Thyroid gland (tissue), 4 donors: ENCODE measurements around the gene FAM193A. TPM values are rescaled to one million over a fixed set of nuclear protein-coding genes. Genes with fewer than 3 reads are reported as not detected.

Source experiments
- DNase-seq, 2 donors: peaks; one replicate each; pipeline ENCODE4 v3.0.0-alpha.2; 2019
- H3K27ac ChIP-seq, 3 donors: fragments of 200-600 bp; sonication (generic); 1 replicate in 2 of 3; 2 replicates in 1 of 3; pipeline ENCODE4 v1.5.1; 2016 to 2019; ENCODE audit warnings: mild to moderate bottlenecking in 1 of 3, moderate library complexity in 1 of 3
- H3K27me3 ChIP-seq: fragments of 200-600 bp; sonication (generic); one replicate; pipeline ENCODE4 v1.5.1; 2019
- H3K36me3 ChIP-seq, 2 donors: fragments of 200-600 bp; sonication (generic); one replicate each; pipeline ENCODE4 v1.5.1; 2016 to 2019
- H3K4me1 ChIP-seq, 2 donors: fragments of 200-600 bp; sonication (generic); one replicate each; pipeline ENCODE4 v1.5.1; 2017 to 2019
- H3K4me3 ChIP-seq, 3 donors: fragments of 200-600 bp; sonication (generic); replicated peaks in 1 of 3; 1 replicate in 2 of 3; 2 replicates in 1 of 3; pipeline ENCODE4 v1.5.1; 2016; ENCODE audit warnings: mild to moderate bottlenecking in 1 of 3
- H3K9me3 ChIP-seq: fragments of 200-600 bp; sonication (generic); one replicate; pipeline ENCODE4 v1.5.1; 2017
- POLR2A ChIP-seq, 2 donors: fragments of 450-650 bp; IDR thresholded peaks; one replicate each; pipeline ENCODE4 v1.6.1; 2017; ENCODE audit warnings: antibody characterized with exemption in 2 of 2, mild to moderate bottlenecking in 2 of 2, moderate library complexity in 1 of 2
- WGBS, 2 donors: methylation state at CpG; one replicate each; pipeline ENCODE4 v1.1.5; 2017; 5-methylcytosine and 5-hydroxymethylcytosine counted together
- intact Hi-C: fragments of 100-400 bp; cut with DNase I; formaldehyde crosslinking; loops from one replicate; pipeline ENCODE4 v1.15.1; 2023
- total RNA-seq, 4 donors: library from RNA; depleted of rRNA; stranded (reverse); fragments of >200 nt; gene quantifications; one replicate each; pipeline ENCODE4 v1.2.3, GENCODE V29; 2016
- TF ChIP-seq, protein P1 (sequence below), 6 experiments: fragments of 200-600 bp in 3 of 6; fragments of 450-650 bp in 3 of 6; sonication (generic) in 3 of 6; IDR thresholded peaks; one replicate each; pipeline ENCODE4 v1.5.1; 2016 to 2019; ENCODE audit warnings: antibody characterized with exemption in 6 of 6, mild to moderate bottlenecking in 2 of 6, inconsistent platforms in 1 of 6, moderate library complexity in 1 of 6

Gene FAM193A
- total RNA-seq, 4 donors from 2014 or later = 22.4 to 36.7 (median 30.3) TPM

- intact Hi-C loops = no loop called here
- Histone ChIP-seq H3K36me3 (peaks cover 6 to 15% of the 10 kb centered on the region in 2 donors), H3K4me1 (peaks cover 12 to 18% of the 10 kb centered on the region in 2 donors), H3K4me3 (no peak overlapping the region), H3K27me3 (no peaks in the 10 kb centered on the region), H3K27ac (peak overlapping the region in 2 of 3 donors; percentile 11 to 25), H3K9me3 (no peaks in the 10 kb centered on the region)
- WGBS, 2 donors = 49 to 55% methylated on average over 9 of the region's 9 CpGs
- peak; percentile 67 to 73 for DNase-seq
- TF ChIP-seq, protein P1, sequence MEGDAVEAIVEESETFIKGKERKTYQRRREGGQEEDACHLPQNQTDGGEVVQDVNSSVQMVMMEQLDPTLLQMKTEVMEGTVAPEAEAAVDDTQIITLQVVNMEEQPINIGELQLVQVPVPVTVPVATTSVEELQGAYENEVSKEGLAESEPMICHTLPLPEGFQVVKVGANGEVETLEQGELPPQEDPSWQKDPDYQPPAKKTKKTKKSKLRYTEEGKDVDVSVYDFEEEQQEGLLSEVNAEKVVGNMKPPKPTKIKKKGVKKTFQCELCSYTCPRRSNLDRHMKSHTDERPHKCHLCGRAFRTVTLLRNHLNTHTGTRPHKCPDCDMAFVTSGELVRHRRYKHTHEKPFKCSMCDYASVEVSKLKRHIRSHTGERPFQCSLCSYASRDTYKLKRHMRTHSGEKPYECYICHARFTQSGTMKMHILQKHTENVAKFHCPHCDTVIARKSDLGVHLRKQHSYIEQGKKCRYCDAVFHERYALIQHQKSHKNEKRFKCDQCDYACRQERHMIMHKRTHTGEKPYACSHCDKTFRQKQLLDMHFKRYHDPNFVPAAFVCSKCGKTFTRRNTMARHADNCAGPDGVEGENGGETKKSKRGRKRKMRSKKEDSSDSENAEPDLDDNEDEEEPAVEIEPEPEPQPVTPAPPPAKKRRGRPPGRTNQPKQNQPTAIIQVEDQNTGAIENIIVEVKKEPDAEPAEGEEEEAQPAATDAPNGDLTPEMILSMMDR (IDR thresholded peaks at IDR 0.05) = no peak
- no peak for TF ChIP-seq POLR2A (IDR thresholded peaks at IDR 0.05)
Measured at GRCh38 chr4:2637956-2638552, 101.6 kb downstream of the FAM193A start.

- no peak overlapping the region for H3K4me3 ChIP-seq
- H3K9me3 ChIP-seq = no peaks in the 10 kb centered on the region
- H3K4me1 ChIP-seq = peaks cover 12 to 18% of the 10 kb centered on the region in 2 donors
- no peaks in the 10 kb centered on the region for H3K27me3 ChIP-seq
- H3K36me3 ChIP-seq = peaks cover 6 to 15% of the 10 kb centered on the region in 2 donors
- WGBS, 2 donors = 38 to 53% methylated on average over 7 of the region's 7 CpGs
- peak; percentile 66 to 77 for DNase-seq
- TF ChIP-seq, protein P1 (IDR thresholded peaks at IDR 0.05) = no peak
- TF ChIP-seq POLR2A (IDR thresholded peaks at IDR 0.05) = no peak
- intact Hi-C loops = no loop called here
- H3K27ac ChIP-seq = no peak overlapping the region
Measured at GRCh38 chr4:2638730-2639129, 102.3 kb downstream of the FAM193A start.

DNA sequence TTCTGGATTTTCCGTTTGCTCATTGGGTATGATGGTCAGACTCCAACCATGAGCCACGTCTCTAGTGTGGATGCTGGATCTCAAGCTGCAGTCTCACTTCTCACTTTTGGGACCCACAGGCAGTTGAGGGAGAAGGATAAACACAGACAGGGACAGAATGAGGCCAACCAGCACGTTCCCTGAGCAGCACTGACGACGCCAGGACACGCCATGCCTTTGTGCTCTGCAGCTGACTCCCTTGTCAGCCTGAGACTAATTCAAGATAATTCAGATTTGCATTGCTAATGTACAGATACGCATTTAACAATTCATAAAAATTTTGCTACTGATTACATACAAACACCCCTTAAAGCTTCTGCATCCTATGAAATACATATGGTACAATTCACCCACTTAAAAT is 106.5 kb downstream of the FAM193A start:
- intact Hi-C loops = no loop called here
- 92 to 95% methylated on average over 7 of the region's 7 CpGs for WGBS, 2 donors
- no peak for DNase-seq
- no peak for TF ChIP-seq POLR2A (IDR thresholded peaks at IDR 0.05)
- TF ChIP-seq, protein P1 (IDR thresholded peaks at IDR 0.05) = no peak
- no peaks in the 10 kb centered on the region for H3K27me3 ChIP-seq
- H3K36me3 ChIP-seq = peaks cover 19 to 35% of the 10 kb centered on the region in 2 donors
- no peaks in the 10 kb centered on the region for H3K9me3 ChIP-seq
- H3K4me1 ChIP-seq = peaks cover 8 to 12% of the 10 kb centered on the region in 2 donors
- H3K4me3 ChIP-seq = no peak overlapping the region
- H3K27ac ChIP-seq = no peak overlapping the region

DNA sequence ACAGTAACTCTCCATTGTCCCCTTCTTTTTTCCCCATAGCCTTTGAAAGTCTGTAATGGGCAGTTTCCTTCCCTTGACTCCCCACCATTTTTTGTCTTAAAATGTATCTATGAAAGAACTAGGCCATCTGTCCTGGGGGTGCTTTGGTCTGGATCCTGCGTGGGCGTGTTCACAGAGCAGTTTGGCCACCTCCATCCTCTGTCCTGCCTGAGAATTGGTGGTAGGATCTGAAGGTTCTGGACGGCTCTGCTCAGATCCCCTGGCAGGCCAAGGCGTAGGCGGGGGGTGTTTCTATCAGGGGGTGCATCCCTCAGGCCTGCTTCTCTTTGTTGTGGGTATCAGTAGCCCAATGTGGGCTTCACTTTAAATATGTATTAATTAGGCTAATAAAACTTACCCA is 107.1 kb downstream of the FAM193A start:
- intact Hi-C loops = no loop called here
- no peak for DNase-seq
- Histone ChIP-seq H3K27ac (no peak overlapping the region), H3K36me3 (peaks cover 25 to 41% of the 10 kb centered on the region in 2 donors), H3K27me3 (no peaks in the 10 kb centered on the region), H3K9me3 (no peaks in the 10 kb centered on the region), H3K4me1 (peaks cover 5 to 6% of the 10 kb centered on the region in 2 donors), H3K4me3 (no peak overlapping the region)
- WGBS, 2 donors = 92% methylated on average over 5 of the region's 5 CpGs
- TF ChIP-seq, protein P1 (IDR thresholded peaks at IDR 0.05) = no peak
- TF ChIP-seq POLR2A (IDR thresholded peaks at IDR 0.05) = no peak

- intact Hi-C loops = no loop called here
- H3K27ac ChIP-seq = no peak overlapping the region
- WGBS, 2 donors = 92 to 98% methylated on average over 20 to 22 of the region's 22 CpGs
- H3K4me3 ChIP-seq = no peak overlapping the region
- no peaks in the 10 kb centered on the region for H3K9me3 ChIP-seq
- H3K4me1 ChIP-seq = no peaks in the 10 kb centered on the region
- TF ChIP-seq POLR2A (IDR thresholded peaks at IDR 0.05) = no peak
- TF ChIP-seq, protein P1 (IDR thresholded peaks at IDR 0.05) = no peak
- H3K27me3 ChIP-seq = no peaks in the 10 kb centered on the region
- no peak for DNase-seq
- H3K36me3 ChIP-seq = peaks cover 33 to 42% of the 10 kb centered on the region in 2 donors
Measured at GRCh38 chr4:2646396-2647149, 110.1 kb downstream of the FAM193A start.
